Pancreas (tissue), 10 donors: Measurements from ENCODE around the gene LTBR. TPM values are rescaled to one million over a fixed set of nuclear protein-coding genes. Genes with fewer than 3 reads are reported as not detected.
A peak's percentile ranks its signal among the peaks of the same experiment; 100 is the strongest.

Source experiments
- ATAC-seq, 4 donors: fragments of 200-7000 bp; cut with Tn5 transposase; one replicate each; pipeline versions ENCODE4 v1.8.0 to v1.9.1; 2020; ENCODE audit warnings: mild to moderate bottlenecking in 4 of 4, moderate library complexity in 4 of 4
- DNase-seq, 6 donors: peaks; one replicate each; pipeline ENCODE4 v3.0.0-alpha.2; 2020
- FAIRE-seq: peaks from 2 replicates; lab custom pipeline; 2012; peaks lifted over from hg19 to GRCh38; lab: Jason Lieb, UNC
- H3K27ac ChIP-seq, 4 donors: fragments of 200-600 bp; sonication (generic); 1 replicate in 3 of 4; 2 replicates in 1 of 4; pipeline versions ENCODE4 v1.5.0 to v1.8.0; 2020
- H3K27me3 ChIP-seq, 4 donors: fragments of 200-600 bp; one replicate each; pipeline ENCODE4 v1.8.0; 2021
- H3K36me3 ChIP-seq, 3 donors: fragments of 200-600 bp; sonication (generic) in 1 of 3; one replicate each; pipeline versions ENCODE4 v1.5.0 to v1.8.0; 2020 to 2021
- H3K4me1 ChIP-seq, 3 donors: fragments of 200-600 bp; one replicate each; pipeline ENCODE4 v1.8.0; 2021
- H3K4me3 ChIP-seq, 4 donors: fragments of 200-600 bp; sonication (generic) in 2 of 4; one replicate each; pipeline versions ENCODE4 v1.5.0 to v1.8.0; 2020 to 2021
- H3K9me3 ChIP-seq, 4 donors: fragments of 200-600 bp; one replicate each; pipeline ENCODE4 v1.8.0; 2021
- CTCF ChIP-seq, 4 donors: fragments of 200-600 bp; sonication (generic) in 3 of 4; IDR thresholded peaks; one replicate each; pipeline versions ENCODE4 v1.5.0 to v1.8.0; 2021; ENCODE audit warnings: antibody characterized with exemption in 4 of 4
- WGBS, 2 donors: extraction: QIAGEN DNeasy Blood & Tissue Kit; methylation state at CpG; one replicate each; pipeline ENCODE4 v1.1.7; 2013; 5-methylcytosine and 5-hydroxymethylcytosine counted together
- intact Hi-C, 3 donors: fragments of 100-400 bp; cut with DNase I; formaldehyde crosslinking; loops; one replicate each; pipeline versions ENCODE4 v1.11.1 to v1.14.2; 2022
- polyA plus RNA-seq, 2 donors: library from polyadenylated mRNA; stranded (reverse); fragments of 200-250 nt; gene quantifications; one replicate each; pipeline ENCODE4 v1.2.3, GENCODE V29; 2013
- total RNA-seq, 6 donors: library from RNA; stranded (reverse); fragmentation: NEBNext Ultra II Directional in 4 of 6; extraction: Animal tissue kit (Norgen Biotek cat#: 25700) in 4 of 6; gene quantifications; one replicate each; pipeline versions ENCODE4 v1.2.1 to v1.2.4, GENCODE V29; 2021 to 2023
- donor health status: healthy with polysubstance abuse.
- donor health status: DM: no; HTN: no; CAD: no; lungs with moderate emphysema.
- donor health status: DM: no; HTN: no; CAD: no.
- donor health status: control.
- donor health status: control.
- donor health status: Bipolar disorder and iron deficiency.
- donor health status: DM: yes; HTN: yes; CAD: no.
- donor health status: DM: no; HTN: no; CAD: no.
- donor health status: DM: no; HTN: no; CAD: no.
- donor health status: DM: yes; HTN: yes; CAD: no.

The LTBR gene
- total and polyA plus RNA-seq, 8 donors: 50.0 to 82.1 (median 71.6) TPM

GRCh38 chr12:6363330-6364043 is 20.5 kb upstream of the LTBR start:
- Histone ChIP-seq H3K4me3 (peak overlapping the region; percentile 38 to 63 (median 45)), H3K27ac (peak overlapping the region; percentile 63 to 97 (median 88)), H3K9me3 (no peaks in the 10 kb centered on the region), H3K27me3 (no peaks in the 10 kb centered on the region), H3K4me1 (peaks cover 0 to 4% (median 0%) of the 10 kb centered on the region in 3 donors), H3K36me3 (peaks cover 0 to 5% (median 0%) of the 10 kb centered on the region in 3 donors)
- intact Hi-C loops: no loop called here
- TF ChIP-seq CTCF (IDR thresholded peaks at IDR 0.05): no peak
- peak; percentile 80 to 88 (median 82) for DNase-seq
- ATAC-seq: peak; percentile 93 to 96 (median 96)
- FAIRE-seq: no peak
- 1% methylated on average over 50 to 59 of the region's 59 CpGs for WGBS, 2 donors

GRCh38 chr12:6364044-6364374 is 20.0 kb upstream of the LTBR start:
- Histone ChIP-seq H3K4me3 (peak overlapping the region; percentile 38 to 63 (median 45)), H3K9me3 (no peaks in the 10 kb centered on the region), H3K36me3 (peaks cover 0 to 5% (median 0%) of the 10 kb centered on the region in 3 donors), H3K4me1 (peaks cover 0 to 4% (median 0%) of the 10 kb centered on the region in 3 donors), H3K27me3 (no peaks in the 10 kb centered on the region), H3K27ac (peak overlapping the region; percentile 63 to 97 (median 88))
- FAIRE-seq (no peak), ATAC-seq (peak in 1 of 4 donors; percentile 7), DNase-seq (no peak)
- intact Hi-C loops: no loop called here
- TF ChIP-seq CTCF (IDR thresholded peaks at IDR 0.05): no peak
- WGBS, 2 donors: 21% methylated on average over 14 to 15 of the region's 15 CpGs

GRCh38 chr12:6367065-6367968 is 16.6 kb upstream of the LTBR start:
- intact Hi-C loops: no loop called here
- ATAC-seq (no peak), DNase-seq (no peak), FAIRE-seq (no peak)
- H3K4me1 ChIP-seq: peaks cover 0 to 8% (median 0%) of the 10 kb centered on the region in 3 donors
- no peaks in the 10 kb centered on the region for H3K9me3 ChIP-seq
- H3K36me3 ChIP-seq: no peaks in the 10 kb centered on the region
- no peak for TF ChIP-seq CTCF (IDR thresholded peaks at IDR 0.05)
- WGBS, 2 donors: 56 to 60% methylated on average over 11 of the region's 11 CpGs
- peak overlapping the region in 1 of 4 donors; percentile 26 for H3K27ac ChIP-seq
- no peak overlapping the region for H3K4me3 ChIP-seq
- no peaks in the 10 kb centered on the region for H3K27me3 ChIP-seq

GRCh38 chr12:6367969-6368892 is 15.7 kb upstream of the LTBR start:
- WGBS, 2 donors: 64% methylated on average over 15 of the region's 15 CpGs
- H3K27me3 ChIP-seq: no peaks in the 10 kb centered on the region
- peaks cover 0 to 8% (median 0%) of the 10 kb centered on the region in 3 donors for H3K4me1 ChIP-seq
- ATAC-seq (no peak), FAIRE-seq (no peak), DNase-seq (no peak)
- H3K4me3 ChIP-seq: no peak overlapping the region
- no peaks in the 10 kb centered on the region for H3K36me3 ChIP-seq
- H3K9me3 ChIP-seq: no peaks in the 10 kb centered on the region
- intact Hi-C loops: no loop called here
- no peak for TF ChIP-seq CTCF (IDR thresholded peaks at IDR 0.05)
- peak overlapping the region in 1 of 4 donors; percentile 26 for H3K27ac ChIP-seq
